MM.1S (cell line): ENCODE results near the gene IGFBP4.

Experiments
- CTCF ChIP-seq: fragments of 300-600 bp; sonication (generic); IDR thresholded peaks from 2 replicates; pipeline ENCODE4 v1.5.1; 2016; ENCODE audit warnings: antibody characterized with exemption, low read length, mixed read lengths
- EZH2 ChIP-seq: fragments of 300-600 bp; sonication (generic); optimal IDR thresholded peaks from 2 replicates; pipeline ENCODE3; 2017; ENCODE audit warnings: low read depth, mild to moderate bottlenecking, antibody characterized with exemption, low read length, mixed read lengths
- EZH2phosphoT487 ChIP-seq: fragments of 300-600 bp; sonication (generic); IDR thresholded peaks from 2 replicates; pipeline ENCODE4 v1.6.1; 2018; ENCODE audit warnings: antibody characterized with exemption, low read length

- no peak for TF ChIP-seq EZH2
- TF ChIP-seq EZH2phosphoT487: no peak
- TF ChIP-seq CTCF: no peak
Measured at GRCh38 chr17:40453881-40454612, 10.8 kb downstream of the IGFBP4 start.
